B cell (primary cell): ENCODE data around the gene SLC9A6. TPM values are rescaled to one million over a fixed set of nuclear protein-coding genes. Genes with fewer than 3 reads are reported as not detected.
"Not testable (repeated sequence)": the region's sequence is repeated elsewhere in the genome, so short reads cannot be mapped to it uniquely, and the experiment has no call there.

ENCODE experiments used
- ATAC-seq: fragments of 200-7000 bp; cut with Tn5 transposase; one replicate; pipeline ENCODE4 v1.10.0; 2021; ENCODE audit warnings: low read depth, mild to moderate bottlenecking, moderate number of reproducible peaks, moderate library complexity
- CTCF ChIA-PET: fragments of 350-600 bp; sonication (Branson Sonifier 250); formaldehyde crosslinking; loops from one replicate; lab custom pipeline; 2021; ENCODE audit warnings: antibody characterized with exemption, inconsistent platforms; lab: Charles Lee
- POLR2A ChIA-PET: fragments of 350-600 bp; sonication (Branson Sonifier 250); formaldehyde crosslinking; loops from one replicate; lab custom pipeline; 2021; ENCODE audit warnings: antibody characterized with exemption; lab: Charles Lee
- DNase-seq: peaks from one replicate; pipeline ENCODE4 v3.0.0; 2013
- H2AFZ ChIP-seq: 2 replicates; pipeline ENCODE4 v1.6.1; 2012; ENCODE audit warnings: mild to moderate bottlenecking, low read depth, low read length; ENCODE audit not compliant: insufficient read depth, poor library complexity, severe bottlenecking
- H3K27ac ChIP-seq, 2 donors: 1 replicate in 1 of 2; 2 replicates in 1 of 2; pipeline ENCODE4 v1.5.1; 2012 to 2013; ENCODE audit warnings: low read length in 2 of 2, mild to moderate bottlenecking in 2 of 2, moderate library complexity in 1 of 2
- H3K27me3 ChIP-seq, 4 experiments: fragments of 200-600 bp in 1 of 4; sonication (generic) in 1 of 4; replicated peaks in 1 of 4; 1 replicate in 2 of 4; 2 replicates in 2 of 4; pipeline versions ENCODE4 v1.6.1 to v1.7.0; 2013 to 2016; ENCODE audit warnings: low read length in 3 of 4, mild to moderate bottlenecking in 2 of 4, mixed read lengths in 1 of 4, moderate library complexity in 1 of 4; ENCODE audit not compliant: insufficient read depth in 4 of 4, control insufficient read depth in 3 of 4; ENCODE audit errors: control extremely low read depth in 1 of 4
- H3K36me3 ChIP-seq, 2 experiments: replicated peaks in 1 of 2; 1 replicate in 1 of 2; 2 replicates in 1 of 2; pipeline versions ENCODE4 v1.6.1 to v1.7.1; 2013; ENCODE audit warnings: low read length in 1 of 2; ENCODE audit not compliant: insufficient read depth in 2 of 2, control insufficient read depth in 1 of 2; ENCODE audit errors: control extremely low read depth in 1 of 2, extremely low read depth in 1 of 2
- H3K4me1 ChIP-seq, 2 donors: fragments of 200-600 bp in 1 of 2; sonication (generic) in 1 of 2; 1 replicate in 1 of 2; 2 replicates in 1 of 2; pipeline versions ENCODE4 v1.5.1 to v1.6.1; 2013 to 2017; ENCODE audit warnings: low read length in 2 of 2; ENCODE audit not compliant: control insufficient read depth in 2 of 2, insufficient read depth in 2 of 2
- H3K4me2 ChIP-seq: replicated peaks from 2 replicates; pipeline ENCODE3; 2012; ENCODE audit warnings: mild to moderate bottlenecking, low read depth, low read length; ENCODE audit not compliant: poor library complexity, severe bottlenecking
- H3K4me3 ChIP-seq, 5 experiments: fragments of 200-600 bp in 1 of 5; sonication (generic) in 1 of 5; 1 replicate in 3 of 5; 2 replicates in 2 of 5; pipeline versions ENCODE4 v1.5.1 to v1.7.0; 2011 to 2016; ENCODE audit warnings: low read length in 4 of 5, mild to moderate bottlenecking in 4 of 5, low read depth in 2 of 5, control low read depth in 1 of 5, moderate library complexity in 1 of 5; ENCODE audit not compliant: insufficient read depth in 1 of 5; ENCODE audit errors: control extremely low read depth in 1 of 5, extremely low read depth in 1 of 5
- H3K79me2 ChIP-seq: fragments of 200-600 bp; sonication (generic); one replicate; pipeline ENCODE4 v1.6.0; 2016; ENCODE audit warnings: low read length; ENCODE audit not compliant: control insufficient read depth, insufficient read depth
- H3K9ac ChIP-seq: fragments of 200-600 bp; sonication (generic); 2 replicates; pipeline ENCODE4 v1.6.1; 2017; ENCODE audit warnings: mild to moderate bottlenecking, low read length, moderate library complexity
- H3K9me3 ChIP-seq, 3 donors: one replicate each; pipeline versions ENCODE4 v1.6.1 to v1.7.1; 2013; ENCODE audit warnings: low read length in 2 of 3; ENCODE audit not compliant: control insufficient read depth in 2 of 3, insufficient read depth in 1 of 3; ENCODE audit errors: control extremely low read depth in 1 of 3
- H4K20me1 ChIP-seq: 2 replicates; pipeline ENCODE4 v1.6.0; 2012; ENCODE audit warnings: mild to moderate bottlenecking, low read length; ENCODE audit not compliant: insufficient read depth, control insufficient read depth, poor library complexity, severe bottlenecking
- H3K27ac Mint-ChIP-seq: one replicate; pipeline ENCODE4 v1.8.0; 2021; ENCODE audit warnings: mixed read lengths
- H3K27me3 Mint-ChIP-seq: one replicate; pipeline ENCODE4 v1.8.0; 2021; ENCODE audit warnings: mixed read lengths
- H3K4me1 Mint-ChIP-seq: one replicate; pipeline ENCODE4 v1.8.0; 2021; ENCODE audit warnings: mixed read lengths
- H3K4me3 Mint-ChIP-seq: one replicate; pipeline ENCODE4 v1.8.0; 2021; ENCODE audit warnings: mixed read lengths
- H3K9me3 Mint-ChIP-seq: one replicate; pipeline ENCODE4 v1.8.0; 2022; ENCODE audit warnings: mixed read lengths; ENCODE audit not compliant: insufficient read depth
- EZH2 ChIP-seq: IDR thresholded peaks from 2 replicates; pipeline ENCODE4 v1.6.1; 2012; ENCODE audit warnings: borderline replicate concordance, low read depth, mild to moderate bottlenecking, moderate library complexity, low read length; ENCODE audit not compliant: insufficient read depth, poor library complexity, severe bottlenecking
- WGBS: methylation state at CpG from one replicate; pipeline ENCODE4 v1.1.5; 2013; ENCODE audit warnings: missing lambda C conversion rate; ENCODE audit not compliant: insufficient coverage; 5-methylcytosine and 5-hydroxymethylcytosine counted together
- intact Hi-C: fragments of 100-400 bp; cut with micrococcal nuclease; formaldehyde crosslinking; loops from one replicate; pipeline ENCODE4 v1.10.0; 2022
- polyA plus RNA-seq: library from polyadenylated mRNA; depleted of rRNA; stranded (reverse); fragments of >200 nt; gene quantifications from 2 replicates; pipeline ENCODE4 v1.2.3, GENCODE V29; 2012
- total RNA-seq, 2 donors: library from RNA; stranded (reverse); fragments of 120-200 nt in 1 of 2; gene quantifications; 1 replicate in 1 of 2; 2 replicates in 1 of 2; pipeline versions ENCODE4 v1.2.3 to v1.2.4, GENCODE V29; 2013 to 2022
- TF ChIP-seq, protein P1 (sequence below): fragments of 200-600 bp; IDR thresholded peaks from one replicate; pipeline ENCODE4 v1.8.0; 2022; ENCODE audit warnings: antibody characterized with exemption, mild to moderate bottlenecking

Gene SLC9A6
- total and polyA plus RNA-seq, 2 donors (not counting 1 experiment from before 2014, with no cell fraction given), result 3.1 to 14.5 TPM

GRCh38 chrX:136080766-136081165 is 95.5 kb downstream of the SLC9A6 start:
- Mint-ChIP-seq H3K4me1 (no peaks in the 10 kb centered on the region), H3K27ac (no peak overlapping the region), H3K4me3 (no peak overlapping the region), H3K27me3 (peaks cover 17% of the 10 kb centered on the region), H3K9me3 (no peaks in the 10 kb centered on the region)
- CTCF ChIA-PET, result interaction anchor here (1.1 kb wide), 1 partner anchor 188 kb away, joined by 3 read pairs; no protein-coding TSS in a partner anchor
- TF ChIP-seq, protein P1, sequence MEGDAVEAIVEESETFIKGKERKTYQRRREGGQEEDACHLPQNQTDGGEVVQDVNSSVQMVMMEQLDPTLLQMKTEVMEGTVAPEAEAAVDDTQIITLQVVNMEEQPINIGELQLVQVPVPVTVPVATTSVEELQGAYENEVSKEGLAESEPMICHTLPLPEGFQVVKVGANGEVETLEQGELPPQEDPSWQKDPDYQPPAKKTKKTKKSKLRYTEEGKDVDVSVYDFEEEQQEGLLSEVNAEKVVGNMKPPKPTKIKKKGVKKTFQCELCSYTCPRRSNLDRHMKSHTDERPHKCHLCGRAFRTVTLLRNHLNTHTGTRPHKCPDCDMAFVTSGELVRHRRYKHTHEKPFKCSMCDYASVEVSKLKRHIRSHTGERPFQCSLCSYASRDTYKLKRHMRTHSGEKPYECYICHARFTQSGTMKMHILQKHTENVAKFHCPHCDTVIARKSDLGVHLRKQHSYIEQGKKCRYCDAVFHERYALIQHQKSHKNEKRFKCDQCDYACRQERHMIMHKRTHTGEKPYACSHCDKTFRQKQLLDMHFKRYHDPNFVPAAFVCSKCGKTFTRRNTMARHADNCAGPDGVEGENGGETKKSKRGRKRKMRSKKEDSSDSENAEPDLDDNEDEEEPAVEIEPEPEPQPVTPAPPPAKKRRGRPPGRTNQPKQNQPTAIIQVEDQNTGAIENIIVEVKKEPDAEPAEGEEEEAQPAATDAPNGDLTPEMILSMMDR, result no peak
- no peak for TF ChIP-seq EZH2
- ATAC-seq (no peak), DNase-seq (no peak)
- POLR2A ChIA-PET, result no interaction called here
- H3K27me3 ChIP-seq, result no peaks in the 10 kb centered on the region
- H4K20me1 ChIP-seq, result no peaks in the 10 kb centered on the region
- no peaks in the 10 kb centered on the region for H3K79me2 ChIP-seq
- H3K27ac ChIP-seq, result no peak overlapping the region
- H3K4me3 ChIP-seq, result no peak overlapping the region
- no peak overlapping the region for H3K9ac ChIP-seq
- no peaks in the 10 kb centered on the region for H3K4me1 ChIP-seq
- H3K4me2 ChIP-seq, result no peak overlapping the region
- no peaks in the 10 kb centered on the region for H3K36me3 ChIP-seq
- no peaks in the 10 kb centered on the region for H3K9me3 ChIP-seq
- intact Hi-C loops, result no loop called here
- H2AFZ ChIP-seq, result no peak overlapping the region

DNA sequence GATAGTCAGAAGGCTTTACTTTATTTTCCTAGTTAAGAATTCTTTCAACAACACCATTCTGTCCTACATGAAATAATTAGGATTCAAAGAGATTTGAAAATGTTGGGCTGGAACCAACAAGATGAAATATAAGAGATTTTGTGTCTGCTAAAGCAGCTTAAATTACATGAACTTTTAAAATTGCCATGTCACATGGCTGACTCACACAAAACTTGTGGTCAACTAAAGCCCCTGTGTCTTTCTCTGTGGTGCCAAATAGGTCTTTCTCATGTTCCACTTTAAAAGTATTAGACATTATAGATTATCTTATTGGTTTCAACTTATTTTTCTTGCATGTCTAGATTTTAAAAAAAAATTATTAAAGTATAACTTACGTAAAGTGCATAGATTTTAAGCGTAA is 101.3 kb downstream of the SLC9A6 start:
- no CpG with 5 or more reads among the region's 2 CpGs for WGBS
- no peak overlapping the region for H3K4me2 ChIP-seq
- H3K36me3 ChIP-seq, result no peaks in the 10 kb centered on the region
- H3K27ac Mint-ChIP-seq, result no peak overlapping the region
- H3K9me3 Mint-ChIP-seq, result no peaks in the 10 kb centered on the region
- no peak overlapping the region for H3K4me3 ChIP-seq
- no peaks in the 10 kb centered on the region for H4K20me1 ChIP-seq
- H3K9me3 ChIP-seq, result no peaks in the 10 kb centered on the region
- H3K27ac ChIP-seq, result no peak overlapping the region
- no peaks in the 10 kb centered on the region for H3K79me2 ChIP-seq
- ATAC-seq (no peak), DNase-seq (no peak)
- no peaks in the 10 kb centered on the region for H3K4me1 Mint-ChIP-seq
- no peak overlapping the region for H2AFZ ChIP-seq
- TF ChIP-seq EZH2, result no peak
- TF ChIP-seq, protein P1, result no peak
- no peak overlapping the region for H3K4me3 Mint-ChIP-seq
- no peaks in the 10 kb centered on the region for H3K4me1 ChIP-seq
- no peaks in the 10 kb centered on the region for H3K27me3 ChIP-seq
- ChIA-PET CTCF (no interaction called here), POLR2A (no interaction called here)
- intact Hi-C loops, result no loop called here
- H3K27me3 Mint-ChIP-seq, result no peaks in the 10 kb centered on the region
- H3K9ac ChIP-seq, result no peak overlapping the region

DNA sequence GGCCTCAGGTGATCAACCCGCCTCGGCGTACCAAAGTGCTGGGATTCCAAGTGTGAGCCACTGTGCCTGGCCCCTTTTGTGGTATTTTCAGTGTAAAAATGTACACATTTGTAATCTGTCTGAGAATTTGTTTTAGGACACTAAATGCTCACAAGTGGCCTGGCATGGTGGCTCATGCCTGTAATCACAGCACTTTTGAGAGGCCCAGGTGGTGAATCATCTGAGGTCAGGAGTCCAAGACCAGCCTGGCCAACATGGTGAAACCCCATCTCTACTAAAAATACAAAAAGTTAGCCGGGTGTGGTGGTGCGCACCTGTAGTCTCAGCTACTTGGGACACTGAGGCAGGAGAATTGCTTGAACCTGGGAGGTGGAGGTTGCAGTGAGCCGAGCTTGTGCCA is 106.7 kb downstream of the SLC9A6 start:
- DNase-seq, H3K36me3 ChIP-seq, H3K27ac ChIP-seq, H3K9ac ChIP-seq, H3K4me1 ChIP-seq, POLR2A ChIA-PET, H3K27me3 ChIP-seq, H3K9me3 Mint-ChIP-seq, intact Hi-C loops, H3K4me1 Mint-ChIP-seq, H3K4me3 Mint-ChIP-seq, H3K9me3 ChIP-seq, H2AFZ ChIP-seq, H3K27ac Mint-ChIP-seq, H3K79me2 ChIP-seq, CTCF ChIA-PET, ATAC-seq, H3K4me2 ChIP-seq, H3K27me3 Mint-ChIP-seq, H4K20me1 ChIP-seq, H3K4me3 ChIP-seq: not testable (repeated sequence)
- no CpG with 5 or more reads among the region's 6 CpGs for WGBS
